GM19438 (cell line): ENCODE measurements around the gene TRMU.

ENCODE experiments used
- ATAC-seq: cut with Tn5 transposase; IDR thresholded peaks from one replicate; pipeline ENCODE4 v1.9.1; 2021; ENCODE audit warnings: low read depth; ENCODE audit not compliant: unreplicated experiment

TRMU gene

GRCh38 chr22:46367707-46368191 is 32.2 kb downstream of the TRMU start:
- no peak for ATAC-seq

- ATAC-seq = no peak
Measured at GRCh38 chr22:46368422-46368821, 32.9 kb downstream of the TRMU start.

GRCh38 chr22:46368871-46369715 is 33.6 kb downstream of the TRMU start:
- ATAC-seq = no peak

DNA sequence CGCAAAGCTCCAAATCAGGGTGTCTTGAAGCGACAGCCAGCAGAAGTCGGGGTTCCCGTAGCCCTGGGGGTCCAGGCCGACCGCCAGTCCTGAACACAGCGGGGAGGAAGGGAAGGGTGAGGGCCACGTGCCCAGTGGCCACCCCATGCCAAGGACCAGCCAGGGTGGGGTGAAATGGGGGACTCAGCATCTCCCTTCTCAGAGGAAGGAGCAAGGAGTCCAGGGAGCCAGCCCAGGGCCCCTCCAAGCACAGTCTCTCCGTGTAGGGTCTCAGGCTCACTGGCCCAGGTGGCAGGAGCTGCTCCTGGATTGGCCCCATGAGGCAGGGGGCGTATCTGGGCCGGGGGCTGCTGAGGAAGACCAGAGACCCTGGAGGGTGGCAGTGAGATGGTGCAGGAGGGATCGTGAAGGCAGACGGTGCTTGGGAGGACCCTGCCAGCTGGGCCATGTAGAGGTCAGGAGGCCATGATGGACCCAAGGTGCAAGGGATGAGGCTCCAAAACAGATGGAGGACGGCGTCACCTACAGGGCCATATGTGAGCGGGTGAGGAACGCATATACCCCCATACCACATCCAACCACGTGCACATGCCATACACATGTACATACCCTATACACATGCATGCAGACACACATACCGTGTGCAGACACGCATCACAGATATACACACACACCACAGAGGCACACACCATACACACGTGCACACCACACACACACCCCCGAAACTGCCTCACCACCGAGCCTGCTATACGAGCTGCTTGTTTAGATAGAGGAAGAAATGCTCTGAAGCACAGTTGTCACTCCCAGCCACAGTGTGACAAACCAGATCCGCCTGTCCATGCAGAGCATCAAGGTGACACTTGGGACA is 34.4 kb downstream of the TRMU start:
- ATAC-seq = no peak

DNA sequence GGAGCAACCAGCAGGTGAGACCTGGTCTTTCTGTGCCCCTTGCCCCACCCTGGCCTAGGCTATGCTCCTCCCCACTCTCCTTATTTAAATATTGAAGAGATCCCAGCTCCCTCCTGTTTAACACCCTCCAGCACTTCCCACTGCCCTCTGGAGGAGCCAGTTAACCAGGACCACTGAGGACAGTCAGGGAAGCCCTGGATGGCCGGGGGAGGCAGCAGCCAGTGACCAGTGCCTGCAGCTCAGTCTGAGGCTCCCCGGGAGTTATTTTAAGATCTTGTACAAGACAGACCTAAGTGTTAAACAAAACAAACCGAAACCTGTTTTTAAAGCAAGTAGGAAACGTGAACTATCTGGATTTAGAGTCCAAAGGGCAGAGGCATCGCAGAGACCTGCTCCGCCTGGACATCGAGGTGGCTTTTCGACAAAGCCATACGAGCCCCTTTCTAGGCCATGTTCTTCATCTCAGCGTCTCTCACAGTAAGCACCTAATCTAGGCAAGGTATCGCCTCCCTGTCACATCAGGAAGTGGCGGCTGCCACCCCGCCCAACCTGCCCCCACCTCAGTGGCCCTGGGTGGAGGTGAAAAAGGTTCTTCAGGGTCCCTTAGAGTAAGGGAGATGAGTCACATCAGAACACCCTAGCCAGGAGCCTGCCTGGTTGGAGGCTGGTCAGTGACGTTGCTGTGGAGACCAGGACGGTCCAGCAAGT is 35.2 kb downstream of the TRMU start:
- no peak for ATAC-seq

DNA sequence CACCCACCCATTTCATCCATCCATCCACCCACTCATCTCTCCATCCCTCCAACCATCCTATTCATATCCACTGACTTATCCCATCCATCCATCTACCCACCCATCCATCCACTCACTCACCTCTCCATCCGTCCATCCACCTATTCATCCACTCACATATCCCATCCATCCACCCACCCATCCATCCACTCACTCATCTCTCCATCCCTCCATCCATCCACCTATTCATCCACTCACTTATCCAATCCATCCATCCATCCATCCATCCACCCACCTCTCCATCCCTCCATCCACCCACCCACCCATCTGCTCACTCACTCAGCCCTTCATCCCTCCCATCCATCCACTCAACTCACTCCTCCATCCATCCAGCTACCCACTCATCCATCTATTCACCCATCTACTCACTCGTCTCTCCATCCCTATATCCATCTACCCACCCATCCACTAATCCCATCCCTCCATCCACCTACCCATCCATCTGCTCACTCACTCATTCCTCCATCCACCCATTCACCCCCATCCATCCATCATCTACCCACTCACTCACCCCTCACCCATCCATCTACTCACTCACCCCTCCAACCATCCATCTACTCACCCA is 36.2 kb downstream of the TRMU start:
- ATAC-seq = no peak

DNA sequence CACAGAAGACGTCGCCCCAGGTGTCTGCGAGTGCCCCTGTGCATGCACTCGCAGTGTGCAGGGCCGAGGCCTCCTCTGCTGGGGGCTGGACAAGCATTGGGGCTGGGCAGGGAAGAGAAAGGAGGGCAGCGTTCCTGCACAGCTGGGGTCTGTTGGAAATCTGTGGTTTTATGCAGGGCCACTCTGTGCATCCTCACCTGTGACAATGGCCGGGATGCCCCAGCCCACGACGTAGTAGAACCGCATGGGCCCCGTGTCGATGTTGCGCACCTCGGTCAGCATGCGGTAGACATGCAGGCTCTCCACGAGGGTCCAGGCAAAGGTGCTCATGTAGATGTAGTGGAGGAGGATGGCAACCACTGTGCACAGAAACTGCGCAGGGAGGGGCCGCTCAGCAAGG is 37.2 kb downstream of the TRMU start:
- no peak for ATAC-seq

DNA sequence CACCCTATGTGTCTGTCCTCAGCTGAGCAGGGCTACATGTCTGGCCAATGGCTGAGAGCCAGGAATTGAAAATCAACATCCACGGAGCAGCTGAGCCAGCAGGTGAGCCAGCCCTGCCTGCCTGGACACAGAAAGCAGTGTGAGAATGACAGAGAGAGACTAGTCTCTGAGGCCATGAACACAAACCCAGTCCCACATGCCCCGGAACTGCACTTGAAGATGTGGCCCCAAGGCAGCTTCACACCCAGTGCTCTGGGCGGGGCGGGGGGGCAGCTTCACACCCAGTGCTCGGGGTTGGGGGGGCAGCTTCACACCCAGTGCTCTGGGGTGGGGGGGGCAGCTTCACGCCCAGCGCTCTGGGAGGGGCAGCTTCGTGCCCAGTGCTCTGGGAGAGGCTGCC is 37.6 kb downstream of the TRMU start:
- no peak for ATAC-seq

GRCh38 chr22:46373921-46374662 is 38.6 kb downstream of the TRMU start:
- ATAC-seq = no peak

GRCh38 chr22:46374663-46375474 is 39.4 kb downstream of the TRMU start:
- ATAC-seq = no peak

GRCh38 chr22:46376111-46376510 is 40.6 kb downstream of the TRMU start:
- ATAC-seq = no peak

DNA sequence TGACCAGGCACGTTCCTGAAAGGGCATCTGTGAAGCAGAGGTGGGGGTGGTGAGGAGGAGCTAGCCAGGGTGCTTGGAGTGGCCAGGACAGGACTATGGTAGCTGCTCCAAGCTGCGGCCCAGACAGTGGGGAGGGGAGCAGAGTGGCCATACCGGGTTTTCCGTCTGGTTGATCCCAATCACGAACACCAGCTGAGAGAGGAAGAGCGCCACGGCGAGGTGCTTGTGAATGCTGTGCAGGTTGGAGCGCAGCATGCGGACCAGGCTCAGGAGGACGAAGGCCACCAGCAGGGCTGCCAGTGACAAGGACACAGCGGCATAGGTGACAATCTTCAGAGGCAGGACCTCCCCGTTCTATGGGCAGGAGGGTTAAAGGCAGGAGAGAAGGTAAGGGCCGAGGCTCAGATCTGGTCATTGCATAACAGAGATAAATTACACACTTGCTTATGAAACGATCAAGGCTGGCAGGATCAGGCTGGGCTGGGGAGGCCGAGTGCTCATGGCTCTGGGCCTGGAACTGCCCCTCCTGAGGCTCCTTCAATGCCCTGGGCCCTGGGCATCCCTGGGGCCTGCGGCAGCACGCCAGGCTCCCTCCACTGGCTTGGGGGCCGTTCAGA is 41.5 kb downstream of the TRMU start:
- no peak for ATAC-seq

DNA sequence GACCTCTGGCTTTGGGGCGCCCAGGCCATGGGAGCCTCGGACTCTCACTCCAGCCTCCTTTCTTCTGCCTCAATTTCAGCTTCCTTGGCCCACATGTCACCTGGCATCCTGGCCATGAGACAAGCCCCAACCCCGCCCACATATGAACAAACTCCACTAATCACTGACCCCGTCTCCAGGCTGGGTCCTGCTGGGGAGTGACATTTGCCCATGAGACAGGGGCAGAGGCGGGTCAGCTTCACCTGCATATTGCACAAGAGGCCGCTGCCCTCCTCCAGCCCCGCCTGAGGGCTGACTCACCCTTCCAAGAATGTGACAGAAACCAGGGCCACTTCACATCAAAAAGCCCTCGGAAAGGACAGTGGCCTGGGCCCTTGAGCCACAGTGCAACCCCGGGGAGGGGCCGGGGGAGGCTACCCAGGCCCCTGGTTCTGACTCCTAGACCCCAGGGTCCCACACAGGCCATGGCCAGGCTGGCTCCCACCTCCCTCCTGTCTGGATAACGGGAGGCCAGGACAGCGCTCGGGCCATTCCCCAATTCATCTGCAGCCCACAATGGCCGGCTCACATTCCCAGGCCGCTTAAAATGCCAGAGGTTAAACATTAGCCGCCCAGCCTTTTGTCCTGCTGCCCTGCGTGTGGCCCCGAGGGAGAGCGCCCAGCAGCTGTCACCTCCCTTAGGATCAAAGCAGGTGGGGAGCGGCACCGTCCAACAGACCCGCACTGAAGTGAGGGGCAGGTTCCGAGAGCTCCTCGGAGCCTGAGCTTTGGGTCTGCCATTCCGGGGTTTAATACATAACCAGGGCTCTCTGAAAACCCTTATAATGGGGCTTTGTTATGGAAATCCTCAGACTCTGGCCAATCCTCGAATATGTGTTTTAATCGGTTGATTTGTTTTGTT is 42.3 kb downstream of the TRMU start:
- no peak for ATAC-seq

DNA sequence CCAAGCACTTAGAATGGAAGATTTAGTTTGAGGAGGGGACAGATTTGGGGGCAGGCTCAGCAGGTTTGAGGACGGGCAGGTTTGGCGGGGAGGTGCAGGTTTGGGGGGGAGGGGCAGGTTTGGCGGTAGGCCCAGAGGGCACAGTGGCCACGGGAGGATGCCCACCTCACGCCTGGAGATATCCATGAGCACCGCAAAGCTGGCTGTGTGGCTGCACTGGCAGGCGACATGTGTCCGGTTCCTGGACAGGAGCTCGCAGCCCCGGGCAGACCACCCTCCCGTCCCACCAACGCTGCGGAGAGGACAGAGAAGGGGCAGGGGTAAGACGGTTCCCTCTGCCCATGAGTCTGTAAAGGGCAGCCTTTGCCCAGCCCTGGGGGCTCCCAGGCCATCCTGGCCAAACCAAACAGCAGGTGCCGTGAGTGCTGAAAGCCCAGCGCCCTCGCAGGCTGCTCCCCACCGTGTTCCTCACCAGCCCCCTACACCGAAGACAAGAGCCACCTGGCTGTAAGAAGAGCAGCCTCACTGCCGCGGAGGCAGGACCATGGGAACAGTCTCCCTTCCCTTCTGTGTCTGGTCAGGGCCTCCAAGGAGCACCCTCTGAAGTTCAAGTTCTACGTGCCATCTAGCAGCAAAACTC is 43.0 kb downstream of the TRMU start:
- ATAC-seq = no peak

DNA sequence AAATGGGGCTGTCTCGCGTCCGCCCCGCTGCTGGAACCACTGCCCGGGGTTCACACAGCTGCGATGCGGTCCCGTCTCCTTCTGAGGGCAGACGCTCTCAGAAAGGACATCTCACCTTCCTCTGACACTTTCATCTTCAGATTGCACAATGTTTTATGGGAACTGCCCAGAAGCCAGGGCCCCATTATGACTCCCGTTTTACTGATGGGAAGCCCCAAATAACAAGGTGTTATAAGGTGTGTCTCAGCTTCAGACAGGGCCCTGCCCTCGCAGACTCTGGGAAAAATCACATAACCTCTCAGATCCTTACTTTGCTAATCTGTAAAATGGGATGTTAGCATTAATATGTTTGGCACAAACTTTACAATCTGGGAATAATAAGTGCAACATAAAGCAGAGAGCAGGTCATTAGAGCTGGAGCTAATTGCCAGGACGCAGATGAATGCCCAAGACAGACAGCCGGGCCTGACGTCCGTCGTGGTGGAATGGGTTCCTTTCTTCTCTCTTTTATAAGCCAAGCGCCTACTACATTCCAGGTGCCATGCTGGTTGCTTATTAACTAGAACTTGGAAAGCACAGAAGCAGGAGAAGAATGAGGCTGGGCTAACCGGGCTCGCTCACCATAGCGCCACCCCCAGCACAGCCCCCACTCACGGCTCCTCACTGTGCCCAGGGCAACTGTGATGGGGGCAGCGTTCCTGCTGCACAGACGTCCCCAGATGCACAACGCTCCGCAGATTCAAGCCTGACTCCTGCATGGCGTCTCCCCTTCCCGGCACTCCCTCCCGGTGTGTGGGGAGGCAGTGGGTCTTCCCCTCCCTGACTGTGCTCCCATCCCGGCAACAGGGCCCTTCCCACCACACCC is 43.8 kb downstream of the TRMU start:
- ATAC-seq = no peak

GRCh38 chr22:46380069-46380468 is 44.6 kb downstream of the TRMU start:
- no peak for ATAC-seq
